CD4-positive, alpha-beta T cell (primary cell): ENCODE measurements around the gene DAPK2. TPM values are rescaled to one million over a fixed set of nuclear protein-coding genes. Genes with fewer than 3 reads are reported as not detected.

Experiments
- ATAC-seq: fragments of 200-7000 bp; cut with Tn5 transposase; one replicate; pipeline ENCODE4 v1.10.0; 2022; ENCODE audit warnings: mild to moderate bottlenecking; ENCODE audit not compliant: poor library complexity
- CTCF ChIA-PET: fragments of 350-600 bp; sonication (Branson Sonifier 250); formaldehyde crosslinking; loops from one replicate; lab custom pipeline; 2021; ENCODE audit warnings: antibody characterized with exemption, inconsistent platforms; lab: Charles Lee
- POLR2A ChIA-PET: fragments of 350-600 bp; sonication (Branson Sonifier 250); formaldehyde crosslinking; loops from one replicate; lab custom pipeline; 2021; ENCODE audit warnings: antibody characterized with exemption, inconsistent platforms; lab: Charles Lee
- DNase-seq, 14 experiments: peaks; one replicate each; pipeline ENCODE4 v3.0.0-alpha.2; 2013 to 2020; ENCODE audit warnings: mixed read lengths in 2 of 14
- H3K27ac ChIP-seq, 2 donors: one replicate each; pipeline versions ENCODE4 v1.5.1 to v1.7.0; 2013; ENCODE audit warnings: low read length in 2 of 2, low read depth in 1 of 2, mild to moderate bottlenecking in 1 of 2
- H3K27me3 ChIP-seq, 2 experiments: 1 replicate in 1 of 2; 2 replicates in 1 of 2; pipeline versions ENCODE4 v1.6.1 to v1.7.0; 2013; ENCODE audit warnings: low read length in 2 of 2, control low read depth in 1 of 2, mild to moderate bottlenecking in 1 of 2, moderate library complexity in 1 of 2; ENCODE audit not compliant: insufficient read depth in 2 of 2, control insufficient read depth in 1 of 2
- H3K36me3 ChIP-seq: one replicate; pipeline ENCODE4 v1.6.1; 2013; ENCODE audit warnings: low read length, control low read depth; ENCODE audit not compliant: insufficient read depth
- H3K4me1 ChIP-seq: one replicate; pipeline ENCODE4 v1.6.1; 2013; ENCODE audit warnings: low read length, control low read depth; ENCODE audit not compliant: insufficient read depth
- H3K4me3 ChIP-seq: one replicate; pipeline ENCODE4 v1.5.1; 2013; ENCODE audit warnings: mild to moderate bottlenecking, low read length, moderate library complexity
- H3K9me3 ChIP-seq, 2 experiments: 1 replicate in 1 of 2; 2 replicates in 1 of 2; pipeline versions ENCODE4 v1.6.1 to v1.7.0; 2013; ENCODE audit warnings: low read length in 2 of 2, mild to moderate bottlenecking in 2 of 2, control low read depth in 1 of 2, moderate library complexity in 1 of 2; ENCODE audit not compliant: control insufficient read depth in 1 of 2, insufficient read depth in 1 of 2
- H3K27ac Mint-ChIP-seq: one replicate; pipeline ENCODE4 v1.8.0; 2020; ENCODE audit warnings: mixed read lengths
- H3K27me3 Mint-ChIP-seq: one replicate; pipeline ENCODE4 v1.8.0; 2021; ENCODE audit warnings: mixed read lengths
- H3K36me3 Mint-ChIP-seq: one replicate; pipeline ENCODE4 v1.8.0; 2021; ENCODE audit warnings: low read depth, mixed read lengths
- H3K4me1 Mint-ChIP-seq: one replicate; pipeline ENCODE4 v1.8.0; 2021; ENCODE audit warnings: low read depth, mixed read lengths
- H3K4me3 Mint-ChIP-seq: one replicate; pipeline ENCODE4 v1.8.0; 2020; ENCODE audit warnings: mild to moderate bottlenecking, mixed read lengths
- H3K9me3 Mint-ChIP-seq: one replicate; pipeline ENCODE4 v1.8.0; 2020; ENCODE audit warnings: mixed read lengths
- intact Hi-C, 2 experiments: fragments of 100-400 bp; cut with DNase I in 1 of 2; cut with micrococcal nuclease in 1 of 2; formaldehyde crosslinking; loops; one replicate each; pipeline versions ENCODE4 v1.15.1 to v1.9.0; 2023 to 2025; cut with DNase I, micrococcal nuclease
- total RNA-seq, 174 experiments: library from RNA in 2 of 174; stranded (reverse) in 2 of 174; gene quantifications; one replicate each; pipeline ENCODE4 v1.2.3 and lab custom pipeline; 2021 to 2026
- TF ChIP-seq, protein P1 (sequence below): fragments of 200-600 bp; IDR thresholded peaks from one replicate; pipeline ENCODE4 v1.8.0; 2022; ENCODE audit warnings: antibody characterized with exemption, mild to moderate bottlenecking

DAPK2 gene
- total RNA-seq, 2 experiments from 2014 or later = 1.3 to 1.6 TPM

DNA sequence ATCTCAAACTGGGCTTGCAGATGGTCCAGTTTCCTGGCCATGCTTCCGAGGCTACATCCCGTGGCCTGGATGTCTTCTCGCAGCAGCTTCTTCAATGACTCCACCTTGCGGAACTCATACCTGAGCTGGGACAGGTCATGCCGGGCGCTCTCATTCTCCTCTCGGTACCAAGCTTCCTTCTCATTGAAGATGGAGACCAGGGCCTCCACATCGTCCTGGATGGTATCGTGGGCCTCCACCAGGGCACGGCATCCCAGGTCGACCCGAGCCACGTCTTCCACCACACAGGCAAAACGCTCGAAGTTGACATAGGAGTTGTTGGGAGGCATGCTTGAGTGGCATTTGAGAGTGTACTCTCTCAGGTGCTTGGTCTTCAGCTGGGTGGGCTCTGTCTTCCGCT is 123.4 kb downstream of the DAPK2 start:
- Mint-ChIP-seq H3K9me3 (no peaks in the 10 kb centered on the region), H3K36me3 (no peaks in the 10 kb centered on the region), H3K27ac (no peak overlapping the region), H3K4me3 (no peak overlapping the region), H3K4me1 (peaks cover 23% of the 10 kb centered on the region), H3K27me3 (no peaks in the 10 kb centered on the region)
- H3K27me3 ChIP-seq = no peaks in the 10 kb centered on the region
- ATAC-seq = no peak
- no peaks in the 10 kb centered on the region for H3K36me3 ChIP-seq
- ChIA-PET POLR2A (no interaction called here), CTCF (no interaction called here)
- no peak overlapping the region for H3K4me3 ChIP-seq
- peaks cover 10% of the 10 kb centered on the region for H3K4me1 ChIP-seq
- no peaks in the 10 kb centered on the region for H3K9me3 ChIP-seq
- no peak overlapping the region for H3K27ac ChIP-seq
- intact Hi-C loops = no loop called here
- DNase-seq = no peak
- TF ChIP-seq, protein P1, sequence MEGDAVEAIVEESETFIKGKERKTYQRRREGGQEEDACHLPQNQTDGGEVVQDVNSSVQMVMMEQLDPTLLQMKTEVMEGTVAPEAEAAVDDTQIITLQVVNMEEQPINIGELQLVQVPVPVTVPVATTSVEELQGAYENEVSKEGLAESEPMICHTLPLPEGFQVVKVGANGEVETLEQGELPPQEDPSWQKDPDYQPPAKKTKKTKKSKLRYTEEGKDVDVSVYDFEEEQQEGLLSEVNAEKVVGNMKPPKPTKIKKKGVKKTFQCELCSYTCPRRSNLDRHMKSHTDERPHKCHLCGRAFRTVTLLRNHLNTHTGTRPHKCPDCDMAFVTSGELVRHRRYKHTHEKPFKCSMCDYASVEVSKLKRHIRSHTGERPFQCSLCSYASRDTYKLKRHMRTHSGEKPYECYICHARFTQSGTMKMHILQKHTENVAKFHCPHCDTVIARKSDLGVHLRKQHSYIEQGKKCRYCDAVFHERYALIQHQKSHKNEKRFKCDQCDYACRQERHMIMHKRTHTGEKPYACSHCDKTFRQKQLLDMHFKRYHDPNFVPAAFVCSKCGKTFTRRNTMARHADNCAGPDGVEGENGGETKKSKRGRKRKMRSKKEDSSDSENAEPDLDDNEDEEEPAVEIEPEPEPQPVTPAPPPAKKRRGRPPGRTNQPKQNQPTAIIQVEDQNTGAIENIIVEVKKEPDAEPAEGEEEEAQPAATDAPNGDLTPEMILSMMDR = no peak

DNA sequence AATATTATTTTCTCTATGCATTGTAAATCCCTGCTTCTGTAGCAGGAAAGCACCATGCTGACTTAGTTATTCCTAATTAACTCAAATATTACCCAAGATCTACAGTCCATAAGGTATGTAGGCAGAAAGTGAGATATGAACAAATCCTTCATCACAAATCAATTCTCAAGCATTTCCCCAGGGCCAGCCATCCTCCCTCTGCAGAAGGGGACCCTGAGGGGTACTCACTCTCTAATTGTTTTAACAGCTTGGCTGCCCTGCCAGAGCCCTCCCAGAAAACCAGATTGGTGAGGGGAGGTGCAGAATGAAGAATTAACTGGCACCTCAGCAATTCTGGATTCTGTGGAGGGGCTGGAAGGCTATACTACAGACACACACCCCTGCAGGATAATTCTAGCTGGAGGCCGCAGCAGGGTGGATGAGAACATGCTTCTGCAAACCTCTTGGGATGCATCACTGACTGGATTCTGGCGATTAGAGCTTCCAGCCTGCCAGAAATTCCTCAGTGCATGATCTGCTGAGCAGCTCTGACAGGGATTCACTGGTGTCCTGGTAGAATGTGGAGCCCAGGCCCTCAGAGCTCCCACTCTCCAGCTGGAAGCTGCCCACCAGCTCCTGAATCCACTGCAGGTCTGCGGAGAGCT is 123.9 kb downstream of the DAPK2 start:
- peaks cover 10% of the 10 kb centered on the region for H3K4me1 ChIP-seq
- no peaks in the 10 kb centered on the region for H3K27me3 Mint-ChIP-seq
- peaks cover 23% of the 10 kb centered on the region for H3K4me1 Mint-ChIP-seq
- no peaks in the 10 kb centered on the region for H3K9me3 Mint-ChIP-seq
- ATAC-seq = no peak
- no peaks in the 10 kb centered on the region for H3K27me3 ChIP-seq
- no peaks in the 10 kb centered on the region for H3K36me3 Mint-ChIP-seq
- DNase-seq = no peak
- intact Hi-C loops = no loop called here
- no peaks in the 10 kb centered on the region for H3K36me3 ChIP-seq
- H3K4me3 Mint-ChIP-seq = no peak overlapping the region
- H3K27ac ChIP-seq = no peak overlapping the region
- CTCF ChIA-PET = no interaction called here
- no peak overlapping the region for H3K4me3 ChIP-seq
- TF ChIP-seq, protein P1 = no peak
- H3K27ac Mint-ChIP-seq = no peak overlapping the region
- no peaks in the 10 kb centered on the region for H3K9me3 ChIP-seq
- POLR2A ChIA-PET = no interaction called here

DNA sequence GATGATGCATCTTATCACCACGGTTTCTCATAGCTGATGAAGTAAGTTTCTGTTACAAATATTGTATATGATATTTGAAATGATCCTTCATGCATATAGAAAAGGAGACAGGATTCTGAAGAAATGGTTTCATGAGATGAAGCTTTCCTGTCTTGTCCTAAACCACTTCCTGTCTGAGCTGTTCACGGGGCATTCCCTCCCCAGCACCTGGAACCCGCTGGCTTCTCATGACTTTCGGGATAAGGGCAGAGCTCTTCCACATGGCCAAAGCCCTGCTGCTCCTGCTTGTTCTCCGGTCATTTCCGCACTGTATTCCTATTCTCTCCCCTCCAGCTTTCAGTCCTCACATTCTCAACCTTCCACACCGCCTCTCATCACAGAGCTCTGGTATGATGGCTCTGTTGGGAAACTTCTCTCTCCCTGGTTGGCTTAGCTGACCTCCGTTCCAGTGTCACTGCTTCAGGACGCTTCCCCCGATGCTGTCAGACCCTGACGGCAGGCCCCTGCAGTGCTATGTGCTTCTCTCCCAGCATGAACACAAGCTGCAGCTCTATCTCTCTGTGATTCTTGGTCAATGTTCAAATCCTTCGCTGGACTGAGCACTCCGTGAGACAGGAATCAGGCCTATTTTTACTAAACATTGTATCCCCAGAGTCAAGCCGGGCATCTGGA is 125.6 kb downstream of the DAPK2 start:
- H3K27me3 Mint-ChIP-seq = no peaks in the 10 kb centered on the region
- no peaks in the 10 kb centered on the region for H3K27me3 ChIP-seq
- H3K9me3 Mint-ChIP-seq = no peaks in the 10 kb centered on the region
- no peaks in the 10 kb centered on the region for H3K36me3 ChIP-seq
- no peaks in the 10 kb centered on the region for H3K9me3 ChIP-seq
- DNase-seq (no peak), ATAC-seq (no peak)
- H3K27ac ChIP-seq = no peak overlapping the region
- H3K27ac Mint-ChIP-seq = no peak overlapping the region
- H3K4me3 Mint-ChIP-seq = no peak overlapping the region
- TF ChIP-seq, protein P1 = no peak
- ChIA-PET POLR2A (interaction anchor here (0.6 to 1.5 kb wide), 4 partner anchors 14 to 146 kb away, joined by 3 to 4 read pairs (median 4); no protein-coding TSS in a partner anchor), CTCF (interaction anchor here (1.1 to 1.3 kb wide), 2 partner anchors 9 to 40 kb away, joined by 3 to 4 read pairs; no protein-coding TSS in a partner anchor)
- H3K4me3 ChIP-seq = no peak overlapping the region
- H3K4me1 Mint-ChIP-seq = peaks cover 18% of the 10 kb centered on the region
- intact Hi-C loops = no loop called here
- H3K36me3 Mint-ChIP-seq = no peaks in the 10 kb centered on the region
- H3K4me1 ChIP-seq = peaks cover 10% of the 10 kb centered on the region
